Measurements from ENCODE around the gene CHST3.

- TF ChIP-seq, protein P1, sequence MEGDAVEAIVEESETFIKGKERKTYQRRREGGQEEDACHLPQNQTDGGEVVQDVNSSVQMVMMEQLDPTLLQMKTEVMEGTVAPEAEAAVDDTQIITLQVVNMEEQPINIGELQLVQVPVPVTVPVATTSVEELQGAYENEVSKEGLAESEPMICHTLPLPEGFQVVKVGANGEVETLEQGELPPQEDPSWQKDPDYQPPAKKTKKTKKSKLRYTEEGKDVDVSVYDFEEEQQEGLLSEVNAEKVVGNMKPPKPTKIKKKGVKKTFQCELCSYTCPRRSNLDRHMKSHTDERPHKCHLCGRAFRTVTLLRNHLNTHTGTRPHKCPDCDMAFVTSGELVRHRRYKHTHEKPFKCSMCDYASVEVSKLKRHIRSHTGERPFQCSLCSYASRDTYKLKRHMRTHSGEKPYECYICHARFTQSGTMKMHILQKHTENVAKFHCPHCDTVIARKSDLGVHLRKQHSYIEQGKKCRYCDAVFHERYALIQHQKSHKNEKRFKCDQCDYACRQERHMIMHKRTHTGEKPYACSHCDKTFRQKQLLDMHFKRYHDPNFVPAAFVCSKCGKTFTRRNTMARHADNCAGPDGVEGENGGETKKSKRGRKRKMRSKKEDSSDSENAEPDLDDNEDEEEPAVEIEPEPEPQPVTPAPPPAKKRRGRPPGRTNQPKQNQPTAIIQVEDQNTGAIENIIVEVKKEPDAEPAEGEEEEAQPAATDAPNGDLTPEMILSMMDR (IDR thresholded peaks at IDR 0.05) = no peak
- TF ChIP-seq POLR2A (IDR thresholded peaks at IDR 0.05) = no peak
Measured at GRCh38 chr10:71948496-71949067, 15.6 kb upstream of the CHST3 start.
